HG03439 (cell line): ENCODE results near the gene SALL4.
"Not testable (repeated sequence)": the region's sequence is repeated elsewhere in the genome, so short reads cannot be mapped to it uniquely, and the experiment has no call there.

Source experiments
- ATAC-seq: cut with Tn5 transposase; IDR thresholded peaks from one replicate; pipeline ENCODE4 v1.9.1; 2021; ENCODE audit warnings: mild to moderate bottlenecking, moderate library complexity; ENCODE audit not compliant: unreplicated experiment

The SALL4 gene

DNA sequence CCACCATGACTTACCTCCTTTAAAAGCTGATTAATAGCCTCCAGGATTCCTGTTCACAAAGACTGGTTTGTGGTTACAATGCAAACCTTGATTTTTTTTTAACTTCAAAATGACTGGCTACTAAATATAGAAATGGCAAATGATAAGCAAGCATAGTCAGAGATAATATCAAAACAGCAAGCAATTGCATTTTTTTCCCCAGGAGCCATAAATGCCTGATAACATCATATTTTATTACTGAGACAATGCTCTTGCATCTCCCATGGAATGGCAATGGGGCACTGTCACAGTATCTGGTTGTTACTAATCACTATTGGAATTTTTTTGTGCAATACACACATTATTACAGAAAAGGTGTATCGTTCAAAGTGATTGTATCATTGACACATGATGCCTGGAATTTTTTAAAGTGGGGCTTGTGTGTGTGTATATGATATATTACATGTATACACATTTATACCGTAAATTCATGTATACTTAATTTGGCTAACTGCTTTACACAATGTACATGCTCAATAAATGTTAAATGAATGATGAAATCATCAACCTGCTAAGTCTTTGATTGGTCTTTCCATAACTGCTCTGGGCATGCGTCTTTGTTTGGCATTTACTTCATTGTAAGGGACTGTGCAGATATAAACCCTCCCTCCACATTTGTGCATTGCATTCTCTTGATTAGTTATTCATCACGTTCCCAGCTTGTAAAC lies 980 bp upstream of the SALL4 start:
- ATAC-seq = no peak

DNA sequence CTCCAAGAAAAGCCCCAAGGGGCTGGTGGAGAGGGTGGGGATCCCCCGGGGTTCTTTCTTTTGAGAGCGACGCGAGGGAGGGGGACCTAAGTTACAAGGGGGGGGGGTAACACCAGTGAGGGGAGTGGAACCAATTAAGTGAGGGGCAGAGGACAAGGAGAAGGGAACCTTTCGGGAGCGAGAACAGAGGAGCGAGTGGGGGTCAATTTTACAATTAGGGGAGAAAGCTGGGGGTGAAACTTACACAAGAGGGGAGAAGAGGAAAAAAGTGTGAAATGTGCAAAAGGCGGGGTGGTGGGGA lies 548 bp downstream of the SALL4 start:
- no peak for ATAC-seq

DNA sequence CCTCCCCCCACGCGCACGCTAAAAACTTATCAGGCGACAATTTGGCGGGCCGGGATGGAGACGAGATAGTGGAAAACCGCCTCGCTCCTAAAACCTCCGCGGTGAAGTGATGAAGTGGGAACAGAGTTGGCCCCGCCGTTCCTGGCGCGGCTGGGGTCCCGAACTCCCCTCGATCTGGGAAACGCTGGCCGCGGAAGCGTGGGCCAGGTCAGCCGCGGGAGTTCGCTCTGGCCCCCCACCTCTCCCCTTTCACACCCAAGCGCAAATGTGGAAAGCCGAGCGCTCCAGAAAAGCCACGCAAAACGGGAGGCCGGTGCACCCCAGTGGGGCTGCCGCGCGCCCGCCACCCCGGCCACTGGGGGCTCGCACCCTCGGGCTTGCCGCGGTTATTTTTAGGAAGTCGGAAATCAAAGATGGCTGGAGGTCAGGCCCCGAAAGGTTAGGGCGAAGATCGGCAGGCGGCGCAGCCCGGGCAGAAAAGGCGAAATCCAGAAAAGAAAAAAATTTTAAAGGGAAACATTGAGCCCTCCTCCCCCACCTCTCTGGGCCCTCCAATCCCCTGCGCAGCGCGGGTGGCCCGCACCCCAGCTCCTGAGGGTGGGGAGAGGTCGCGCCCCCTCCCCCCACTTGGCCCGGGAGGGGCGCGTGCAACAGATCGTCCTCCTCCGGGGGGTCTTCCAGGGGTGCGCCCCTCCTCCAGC lies 1.0 kb downstream of the SALL4 start:
- no peak for ATAC-seq

DNA sequence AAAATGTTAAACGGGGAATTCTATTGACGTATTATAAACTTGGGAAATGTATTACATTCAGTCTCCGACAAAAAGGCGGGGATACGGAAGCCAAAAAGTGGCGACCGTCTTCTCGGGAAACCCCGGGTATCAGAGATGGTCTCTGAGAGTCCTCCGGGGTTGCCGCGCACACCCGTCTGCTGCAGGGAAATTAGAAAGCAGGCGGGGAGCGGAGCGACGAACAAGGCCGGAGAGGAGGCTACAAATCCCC lies 1.5 kb downstream of the SALL4 start:
- ATAC-seq = no peak

DNA sequence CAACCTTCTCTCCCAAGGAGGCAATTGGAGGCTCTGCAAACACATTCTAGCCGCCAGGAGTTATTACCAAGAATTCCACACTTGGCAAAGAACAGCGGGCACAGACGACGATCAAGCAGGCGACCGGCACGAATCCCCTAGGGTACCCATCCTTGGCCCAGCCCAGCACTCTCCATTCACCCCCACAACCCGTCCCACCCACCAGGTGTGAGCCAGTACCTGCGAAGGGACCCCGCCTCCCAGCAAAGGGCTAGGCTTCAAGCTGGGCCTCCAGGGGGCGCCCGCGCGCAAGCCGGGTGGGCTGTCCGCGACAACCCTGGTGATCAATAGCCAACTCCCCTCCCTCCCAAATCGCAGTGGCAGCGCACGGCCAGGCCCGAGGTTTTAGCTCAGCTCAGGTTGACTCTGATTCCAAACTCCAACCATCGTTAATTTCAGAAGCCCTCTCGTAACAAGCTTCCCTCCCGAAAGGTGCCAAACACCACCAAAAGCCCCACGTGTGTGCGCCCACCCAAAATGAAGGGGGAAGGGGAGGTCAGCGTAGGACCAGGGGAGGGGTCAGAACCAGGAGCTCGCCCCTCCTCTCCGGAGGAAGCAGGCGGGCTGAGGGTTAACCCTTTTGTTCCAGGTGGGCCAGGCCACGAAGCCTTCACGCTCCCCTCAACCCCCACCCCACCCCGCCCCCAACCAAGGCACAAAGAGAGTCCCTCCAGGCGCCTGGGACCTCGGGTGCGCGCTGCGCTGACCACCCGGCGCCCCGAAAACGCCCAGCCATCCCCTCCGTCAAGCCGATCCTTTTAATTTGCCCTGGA lies 2.1 kb downstream of the SALL4 start:
- ATAC-seq = no peak

DNA sequence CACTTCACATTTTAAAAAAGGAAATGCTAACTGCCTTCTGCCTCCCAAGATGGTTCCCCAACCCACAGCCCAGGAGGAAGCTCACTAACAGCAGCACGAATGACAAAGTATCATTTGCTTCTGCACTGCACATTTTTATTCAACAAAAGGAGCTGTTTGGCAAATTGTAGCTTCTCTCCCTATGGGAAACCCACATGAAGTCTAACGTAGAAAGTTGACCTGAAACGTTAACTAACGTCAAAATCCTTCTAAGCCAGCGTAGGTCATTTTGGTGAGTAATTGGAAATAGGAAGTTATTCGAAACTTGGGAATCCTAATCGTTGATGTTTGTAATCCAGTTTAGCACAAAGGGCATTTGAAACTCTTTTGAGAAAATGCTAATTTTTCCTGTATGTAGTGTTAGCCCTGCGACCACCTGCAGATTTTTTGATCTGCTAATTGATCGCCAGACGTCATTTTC lies 2.9 kb downstream of the SALL4 start:
- no peak for ATAC-seq

DNA sequence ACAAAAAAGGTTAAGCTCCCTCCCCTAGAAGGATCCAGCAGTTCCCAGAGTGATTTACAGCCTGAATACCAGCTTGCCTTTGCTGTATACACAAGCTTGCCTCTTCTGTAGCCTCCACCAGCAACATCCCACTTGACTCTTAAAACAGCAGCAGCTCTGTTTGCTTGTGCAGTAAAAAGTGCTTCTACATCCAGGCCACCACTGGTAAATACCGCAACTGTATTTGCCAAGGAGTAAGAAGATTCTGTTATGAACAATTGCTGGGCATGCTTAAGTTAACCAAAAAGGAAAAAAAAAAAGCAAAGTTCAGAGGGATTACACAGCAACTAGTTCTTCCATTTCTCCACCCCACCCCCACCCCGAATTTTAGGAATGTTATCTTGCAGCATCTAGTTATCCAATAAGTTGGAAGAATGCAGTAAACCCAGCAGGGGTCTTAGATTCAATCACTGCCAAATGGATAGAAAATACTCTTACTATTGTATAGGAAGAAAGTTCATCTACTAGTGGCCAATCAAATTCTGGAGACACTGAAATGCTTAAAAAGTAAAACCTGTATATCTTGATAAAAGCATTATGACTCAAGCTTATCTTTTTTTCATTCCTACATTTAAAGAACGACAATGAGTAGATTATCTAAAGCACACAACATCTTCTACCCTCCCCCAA lies 4.8 kb downstream of the SALL4 start:
- no peak for ATAC-seq

DNA sequence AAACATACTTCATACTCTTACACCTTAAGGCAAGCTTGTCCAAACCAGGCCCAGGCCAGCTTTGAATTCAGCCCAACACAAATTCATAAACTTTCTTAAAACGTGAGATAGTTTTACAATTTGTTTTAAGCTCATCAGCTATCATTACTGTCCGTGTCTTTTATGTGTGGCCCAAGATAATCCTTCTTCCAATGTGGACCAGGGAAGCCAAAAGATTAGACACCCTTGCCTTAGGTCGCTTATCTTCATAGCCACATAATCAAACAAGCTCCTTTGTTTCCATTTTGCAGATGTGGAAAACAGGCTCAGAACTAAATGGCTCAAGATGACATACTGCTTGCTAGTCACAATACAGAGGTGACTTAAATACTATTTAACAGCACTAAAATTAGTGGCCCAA lies 6.0 kb downstream of the SALL4 start:
- no peak for ATAC-seq

DNA sequence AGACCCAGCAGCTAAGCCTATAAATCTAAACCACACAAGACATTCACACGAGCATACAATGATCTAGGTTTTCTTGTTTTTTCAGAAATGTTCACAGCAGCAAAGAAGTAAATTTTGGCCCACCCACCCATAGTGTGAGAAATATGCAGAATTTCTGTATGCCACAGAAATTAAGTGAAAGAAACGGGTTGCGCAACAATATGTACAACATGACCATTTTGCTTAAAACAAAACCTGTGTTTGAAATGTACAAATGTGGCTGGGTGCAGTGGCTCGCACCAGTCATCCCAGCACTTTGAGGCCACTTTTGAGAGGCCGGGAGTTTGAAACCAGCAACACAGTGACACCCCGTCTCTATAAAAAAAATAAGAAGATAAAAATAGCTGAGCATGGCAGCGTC lies 9.4 kb downstream of the SALL4 start:
- ATAC-seq = no peak

DNA sequence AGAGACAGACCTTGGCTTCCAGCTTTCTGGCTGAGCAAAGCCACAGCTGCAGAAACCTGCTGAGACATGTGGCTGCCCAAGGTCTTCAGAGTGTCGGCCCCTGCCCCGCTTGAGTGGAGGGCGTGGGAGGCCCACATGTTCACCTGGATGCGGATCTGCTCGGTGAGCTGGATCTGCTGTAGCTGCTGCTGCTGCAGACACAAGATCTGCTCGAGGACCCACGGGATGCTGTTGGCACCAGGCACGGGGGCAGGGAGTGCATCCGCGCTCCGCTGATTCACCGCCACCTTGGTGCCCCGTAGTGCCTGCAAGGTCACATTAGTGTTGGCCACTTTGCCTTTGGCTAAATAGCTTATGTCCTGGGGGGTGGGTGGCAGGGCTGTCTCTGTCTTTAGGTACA lies 10.7 kb downstream of the SALL4 start:
- no peak for ATAC-seq

DNA sequence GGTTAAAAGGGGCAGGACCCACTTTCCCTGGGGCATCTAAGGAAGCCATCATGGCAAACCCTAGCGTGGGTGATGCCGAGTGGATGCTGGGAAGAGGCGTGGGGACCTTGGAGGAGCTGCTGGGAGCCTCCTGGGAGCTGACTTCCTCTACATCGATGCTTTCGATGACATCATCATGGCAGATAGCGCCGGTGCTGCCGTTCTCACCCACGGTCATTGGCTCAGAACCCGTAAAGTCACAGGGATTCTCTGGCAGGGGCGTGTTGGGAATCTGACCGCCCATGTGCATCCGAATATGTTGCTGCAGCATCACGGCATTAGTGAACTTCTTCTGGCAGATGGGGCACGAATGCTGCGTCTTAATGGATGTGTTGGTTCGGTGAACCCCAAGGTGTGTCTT lies 12.1 kb downstream of the SALL4 start:
- no peak for ATAC-seq

DNA sequence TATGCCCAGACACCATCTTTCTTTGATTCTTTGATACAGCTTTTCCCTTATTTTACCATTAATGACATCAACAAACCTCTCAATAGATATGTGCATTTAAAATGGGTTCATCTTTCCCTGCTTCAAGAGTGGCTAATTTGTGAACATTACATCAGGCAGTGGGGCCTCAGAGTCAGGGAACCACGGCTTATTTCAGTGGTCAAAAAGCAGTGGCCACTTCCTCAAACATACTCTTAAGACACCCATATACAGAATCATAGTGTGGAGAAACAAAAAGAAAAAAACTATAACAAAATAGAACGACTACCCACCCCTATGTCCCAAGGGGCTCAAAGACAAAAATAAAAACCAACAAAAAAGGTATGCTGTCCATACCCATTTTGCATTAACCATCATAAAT lies 12.9 kb downstream of the SALL4 start:
- no peak for ATAC-seq

DNA sequence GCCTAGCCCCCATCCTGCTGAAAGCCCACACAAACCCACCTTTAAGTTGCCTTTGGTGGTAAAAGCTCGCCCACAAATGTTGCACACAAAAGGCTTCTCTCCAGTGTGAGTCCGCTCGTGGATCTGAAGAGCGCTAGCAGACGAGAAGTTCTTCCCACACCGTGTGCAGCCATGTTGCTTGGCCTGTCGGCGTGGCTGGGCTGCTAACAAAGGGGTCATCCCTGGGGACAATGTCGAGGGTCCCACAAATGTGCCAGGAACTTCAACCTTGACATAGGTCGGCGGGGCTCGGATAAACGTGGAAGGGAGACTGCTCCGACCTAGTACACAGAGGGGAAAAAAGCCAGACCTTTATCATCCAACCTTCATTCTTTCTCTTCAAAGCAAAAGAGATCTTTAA lies 13.5 kb downstream of the SALL4 start:
- no peak for ATAC-seq

DNA sequence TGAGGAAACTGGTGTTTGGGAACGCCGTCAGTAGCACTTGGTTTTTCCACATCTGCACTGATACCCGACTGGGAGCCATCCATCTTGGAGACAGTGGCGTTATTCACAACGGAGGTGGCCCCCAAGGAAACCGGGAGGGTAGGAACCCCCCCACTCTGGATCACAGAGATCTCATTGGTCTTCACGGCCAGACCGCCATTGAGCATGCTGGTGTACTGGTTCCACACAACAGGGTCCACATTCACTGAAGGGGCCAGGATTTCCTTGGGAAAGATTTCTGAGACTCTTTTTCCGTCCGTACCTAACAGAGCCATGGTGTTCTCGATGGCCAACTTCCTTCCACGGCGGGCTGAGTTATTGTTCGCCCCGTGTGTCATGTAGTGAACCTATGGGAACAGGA lies 18.0 kb downstream of the SALL4 start:
- ATAC-seq = no peak

DNA sequence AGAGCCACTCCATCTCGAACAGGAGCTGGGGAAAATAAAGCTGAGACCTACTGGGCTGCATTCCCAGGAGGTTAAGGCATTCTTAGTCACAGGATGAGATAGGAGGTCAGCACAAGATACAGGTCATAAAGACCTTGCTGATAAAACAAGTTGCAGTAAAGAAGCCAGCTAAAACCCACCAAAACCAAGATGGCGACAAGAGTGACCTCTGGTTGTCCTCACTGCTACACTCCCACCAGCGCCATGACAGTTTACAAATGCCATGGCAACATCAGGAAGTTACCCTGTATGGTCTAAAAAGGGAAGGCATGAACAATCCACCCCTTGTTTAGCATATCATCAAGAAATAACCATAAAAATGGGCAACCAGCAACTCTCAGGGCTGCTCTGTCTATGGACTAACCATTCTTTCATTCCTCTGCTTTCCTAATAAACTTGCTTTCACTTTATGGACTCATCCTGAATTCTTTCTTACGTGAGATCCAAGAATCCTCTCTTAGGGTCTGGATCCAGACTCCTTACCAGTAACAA lies 24.0 kb downstream of the SALL4 start:
- ATAC-seq = not testable (repeated sequence)

DNA sequence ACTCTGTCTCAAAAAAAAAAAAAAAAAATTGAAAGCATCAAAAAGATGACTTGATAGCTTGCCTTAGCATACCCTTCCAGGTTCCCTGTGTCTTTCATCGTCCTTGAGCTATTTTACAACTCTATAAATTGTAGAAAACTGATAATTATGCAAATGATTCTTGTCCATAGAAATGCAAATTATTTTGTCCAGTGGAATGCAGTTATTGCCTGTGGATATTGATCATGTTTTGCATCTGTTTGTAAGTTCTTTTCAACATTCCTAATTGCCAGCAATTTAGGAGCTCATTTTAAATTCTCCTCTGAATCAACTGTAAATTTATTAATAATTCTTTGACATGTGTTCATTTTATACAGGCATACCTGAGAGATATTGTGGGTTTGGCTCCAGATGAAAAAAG lies 27.1 kb downstream of the SALL4 start:
- no peak for ATAC-seq

DNA sequence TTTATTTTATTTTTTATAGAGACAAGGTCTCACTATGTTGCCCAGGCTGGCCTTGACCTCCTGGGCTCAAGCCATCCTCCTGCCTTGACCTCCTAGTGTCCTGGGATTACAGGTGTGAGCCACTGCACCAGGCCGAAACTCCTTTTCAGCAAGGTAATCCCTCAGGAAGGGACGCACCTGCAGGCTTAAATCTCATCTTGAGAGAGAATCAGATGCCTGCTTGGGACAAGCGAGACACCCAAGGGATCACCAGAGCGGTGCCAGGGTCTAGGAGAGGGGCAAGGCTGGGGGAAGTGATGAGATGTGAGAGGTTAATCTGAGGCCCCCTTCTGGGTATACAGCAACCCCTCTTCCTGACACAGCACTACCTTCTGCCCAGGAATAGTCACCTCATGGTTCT lies 30.1 kb downstream of the SALL4 start:
- ATAC-seq = no peak

DNA sequence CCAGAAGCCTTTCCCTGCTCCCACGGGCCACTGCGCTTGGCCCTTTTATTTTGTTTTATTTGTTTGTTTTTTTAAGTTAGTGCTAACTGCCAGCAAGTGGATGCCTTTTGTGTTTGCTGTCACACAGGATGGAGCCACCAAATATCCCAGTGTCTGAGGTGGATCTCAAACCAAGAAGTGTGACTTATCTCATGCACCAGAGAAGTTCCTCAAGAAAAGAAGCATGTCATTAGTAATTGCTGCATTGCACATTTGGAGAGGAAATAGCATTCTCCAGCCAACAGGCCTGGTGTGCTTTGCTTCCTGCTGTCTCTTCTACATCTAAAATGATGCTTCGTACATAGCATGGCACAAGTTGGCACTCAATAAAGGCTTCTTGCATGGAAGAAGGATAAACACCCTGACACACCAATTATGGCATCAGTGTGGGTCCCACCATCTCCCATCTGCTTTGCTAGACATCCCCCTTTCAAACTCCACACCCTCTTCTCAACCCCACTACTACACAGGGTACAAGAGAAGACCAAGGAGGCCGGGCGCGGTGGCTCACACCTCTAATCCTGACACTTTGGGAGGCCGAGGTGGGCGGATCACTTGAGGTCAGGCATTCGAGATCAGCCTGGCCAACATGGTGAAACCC lies 32.2 kb downstream of the SALL4 start:
- ATAC-seq = no peak

DNA sequence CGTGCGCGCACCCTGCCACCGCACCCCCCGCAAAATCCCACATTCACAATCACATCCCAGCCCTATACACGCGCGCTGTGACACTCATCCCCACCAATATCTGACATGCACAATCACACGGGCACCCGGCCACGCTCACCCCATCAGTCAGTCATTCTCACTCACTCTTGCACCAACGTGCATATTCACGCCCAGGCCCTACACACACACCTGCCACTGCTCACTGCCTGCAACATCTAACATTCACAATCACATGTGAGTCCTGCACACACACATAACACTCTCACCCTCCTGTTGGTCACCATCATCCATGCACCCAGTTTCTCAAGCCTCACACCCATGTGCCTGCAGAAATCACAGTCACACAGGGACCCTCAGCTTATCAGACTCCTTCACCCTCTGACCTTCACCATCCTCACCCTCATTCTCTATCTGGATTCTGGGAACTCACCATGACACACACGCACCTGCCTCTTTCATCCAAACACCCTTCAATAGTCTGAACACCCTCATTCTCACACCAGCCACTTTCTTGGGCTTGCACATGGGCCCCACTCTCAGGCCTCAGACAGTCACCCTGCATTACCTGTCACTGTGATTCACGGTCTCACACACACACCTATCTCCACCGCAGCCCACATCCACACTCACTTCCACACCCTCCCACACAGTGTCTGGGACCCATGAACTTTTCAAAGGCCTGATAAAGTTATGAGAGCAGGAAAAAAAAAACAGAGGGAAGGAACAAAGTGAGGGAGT lies 33.4 kb downstream of the SALL4 start:
- no peak for ATAC-seq
